ENCODE results near the gene BSCL2. TPM values are rescaled to one million over a fixed set of nuclear protein-coding genes. Genes with fewer than 3 reads are reported as not detected.

BSCL2 gene
- total and polyA plus RNA-seq, 4 donors: 30.7 to 190 (median 93.0) TPM

- DNase-seq (peak; percentile 71 to 87 (median 79)), ATAC-seq (ENCODE audit: insufficient read depth, low FRiP score) (peak; percentile 29)
- no peak for TF ChIP-seq CTCF (IDR thresholded peaks at IDR 0.05; ENCODE audit: control extremely low read depth, extremely low read depth)
- 5 to 7% methylated on average over 39 of the region's 39 CpGs for WGBS, 2 donors
- Histone ChIP-seq H3K9ac (ENCODE audit: insufficient read depth in 1 of 2, low read length in 2 of 2) (peak overlapping the region; percentile 48 to 82), H3K36me3 (ENCODE audit: control insufficient read depth in 4 of 4, insufficient read depth in 4 of 4, low read length in 4 of 4) (peaks cover 7 to 21% (median 18%) of the 10 kb centered on the region in 4 donors), H3K27me3 (ENCODE audit: control insufficient read depth in 3 of 3, insufficient read depth in 3 of 3, low read length in 2 of 3) (no peaks in the 10 kb centered on the region), H3K4me1 (ENCODE audit: control insufficient read depth in 5 of 5, insufficient read depth in 5 of 5, low read length in 5 of 5) (peaks cover 12 to 19% (median 14%) of the 10 kb centered on the region in 5 donors), H3K27ac (ENCODE audit: low read depth in 1 of 2, low read length in 1 of 2) (peak overlapping the region; percentile 79 to 86), H3K9me3 (ENCODE audit: control insufficient read depth in 4 of 4, insufficient read depth in 3 of 4, low read length in 3 of 4) (no peaks in the 10 kb centered on the region), H3K4me3 (peak overlapping the region; percentile 79)
Measured at GRCh38 chr11:62665599-62666258, 41.5 kb downstream of the BSCL2 start.

- Histone ChIP-seq H3K4me3 (peak within 1 kb of the TSS; percentile 79), H3K27me3 (ENCODE audit: control insufficient read depth in 3 of 3, insufficient read depth in 3 of 3, low read length in 2 of 3) (no peaks in the 10 kb centered on the region), H3K9me3 (ENCODE audit: control insufficient read depth in 4 of 4, insufficient read depth in 3 of 4, low read length in 3 of 4) (no peaks in the 10 kb centered on the region), H3K9ac (ENCODE audit: insufficient read depth in 1 of 2, low read length in 2 of 2) (peak within 1 kb of the TSS; percentile 48 to 82), H3K27ac (ENCODE audit: low read depth in 1 of 2, low read length in 1 of 2) (peak within 1 kb of the TSS; percentile 86 to 90), H3K4me1 (ENCODE audit: control insufficient read depth in 5 of 5, insufficient read depth in 5 of 5, low read length in 5 of 5) (peaks cover 11 to 17% (median 14%) of the 10 kb centered on the region in 5 donors), H3K36me3 (ENCODE audit: control insufficient read depth in 4 of 4, insufficient read depth in 4 of 4, low read length in 4 of 4) (peaks cover 7 to 21% (median 18%) of the 10 kb centered on the region in 4 donors)
- 0 to 1% methylated on average over 41 to 47 of the region's 47 CpGs for WGBS, 2 donors
- no peak for TF ChIP-seq CTCF (IDR thresholded peaks at IDR 0.05; ENCODE audit: control extremely low read depth, extremely low read depth)
- peak; percentile 97 to 98 (median 97) for DNase-seq
- ATAC-seq (ENCODE audit: insufficient read depth, low FRiP score): peak; percentile 96
Measured at GRCh38 chr11:62665075-62665598, 42.1 kb downstream of the BSCL2 start, which contains the start of the genes C11orf98 and CSKMT. Gene C11orf98, minus strand, starts transcription at chr11:62665210. Its CDS starts 41 bp downstream, at chr11:62665169. Gene CSKMT, plus strand, starts transcription at chr11:62665312. Its CDS starts 568 bp downstream, at chr11:62665880.

- WGBS, 2 donors: 4% methylated on average over 36 of the region's 36 CpGs
- Histone ChIP-seq H3K4me3 (peak overlapping the region; percentile 62), H3K9me3 (ENCODE audit: control insufficient read depth in 4 of 4, insufficient read depth in 3 of 4, low read length in 3 of 4) (no peaks in the 10 kb centered on the region), H3K27ac (ENCODE audit: low read depth in 1 of 2, low read length in 1 of 2) (peak overlapping the region; percentile 79 to 90), H3K9ac (ENCODE audit: insufficient read depth in 1 of 2, low read length in 2 of 2) (peak overlapping the region; percentile 12 to 61), H3K4me1 (ENCODE audit: control insufficient read depth in 5 of 5, insufficient read depth in 5 of 5, low read length in 5 of 5) (peaks cover 11 to 15% (median 12%) of the 10 kb centered on the region in 5 donors), H3K27me3 (ENCODE audit: control insufficient read depth in 3 of 3, insufficient read depth in 3 of 3, low read length in 2 of 3) (no peaks in the 10 kb centered on the region), H3K36me3 (ENCODE audit: control insufficient read depth in 4 of 4, insufficient read depth in 4 of 4, low read length in 4 of 4) (peaks cover 7 to 21% (median 17%) of the 10 kb centered on the region in 4 donors)
- DNase-seq (peak in 2 of 3 donors; percentile 62 to 71), ATAC-seq (ENCODE audit: insufficient read depth, low FRiP score) (peak; percentile 16)
- no peak for TF ChIP-seq CTCF (IDR thresholded peaks at IDR 0.05; ENCODE audit: control extremely low read depth, extremely low read depth)
Measured at GRCh38 chr11:62664405-62665074, 42.7 kb downstream of the BSCL2 start.
